NB4 (cell line): ENCODE results near the gene EME1.

Experiments used
- DNase-seq: peaks from one replicate; pipeline ENCODE4 v3.0.0; 2010; ENCODE audit warnings: low read depth
- H3K4me3 ChIP-seq: one replicate; pipeline ENCODE4 v1.5.1; 2011; ENCODE audit warnings: mild to moderate bottlenecking, low read depth, low read length, moderate library complexity
- MYC ChIP-seq: IDR thresholded peaks from 2 replicates; pipeline ENCODE4 v1.6.1; 2011; ENCODE audit warnings: low read depth, low read length
- POLR2A ChIP-seq: IDR thresholded peaks from 2 replicates; pipeline ENCODE4 v1.6.1; 2011; ENCODE audit warnings: mild to moderate bottlenecking; ENCODE audit not compliant: insufficient read length; ENCODE audit errors: extremely low read depth
- TF ChIP-seq, protein P1 (sequence below): IDR thresholded peaks from one replicate; pipeline ENCODE4 v1.5.1; 2012; ENCODE audit warnings: low read depth, low read length
- TF ChIP-seq, protein P2 (sequence below): IDR thresholded peaks from 2 replicates; pipeline ENCODE4 v1.6.1; 2011; ENCODE audit warnings: low read depth, low read length

EME1 gene

DNA sequence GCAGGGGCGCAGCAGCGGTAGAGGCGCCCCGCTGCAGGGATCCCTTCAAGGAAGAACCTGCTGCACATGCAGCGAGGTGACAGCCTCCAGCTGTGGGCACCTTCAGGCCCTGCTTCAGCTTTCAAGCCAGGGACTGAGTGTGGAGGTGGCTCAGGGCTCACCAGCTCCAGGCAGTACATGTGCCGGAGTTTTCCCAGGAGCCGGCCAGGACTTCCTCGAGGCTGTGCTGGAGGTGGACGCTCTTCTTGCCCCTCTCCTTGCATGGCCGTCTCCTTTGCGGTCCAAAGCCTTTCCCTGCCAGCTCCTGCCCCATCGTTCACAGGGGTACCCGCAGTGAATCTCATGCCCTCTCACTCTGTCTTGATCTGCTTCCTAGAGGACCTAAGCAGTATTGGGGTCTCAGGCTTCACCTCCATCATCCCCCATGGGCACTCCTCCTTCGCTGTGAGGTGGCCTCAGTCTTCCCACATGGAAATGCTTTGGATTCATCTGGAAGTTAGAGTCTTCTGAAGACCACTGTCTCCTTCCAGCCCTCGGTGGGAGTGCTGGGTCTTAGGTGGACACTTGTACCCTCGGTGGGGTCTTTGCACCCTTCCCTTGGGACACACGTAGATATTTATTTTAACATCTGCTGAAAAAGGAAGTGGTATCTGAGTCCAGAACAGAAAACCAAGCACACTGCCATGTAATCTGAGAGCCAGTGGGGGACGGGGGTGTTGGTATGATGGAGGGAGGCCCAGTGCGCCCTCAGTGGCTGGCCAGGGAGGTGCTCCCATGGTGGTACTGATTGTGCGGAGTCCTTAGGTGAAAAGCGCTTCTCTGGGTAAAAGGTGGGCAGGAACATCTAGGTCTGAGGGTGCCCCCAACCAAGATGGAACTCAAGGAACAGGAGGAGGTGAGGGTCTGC lies 20.1 kb upstream of the EME1 start:
- DNase-seq: no peak
- no peak for TF ChIP-seq MYC
- no peak for TF ChIP-seq POLR2A
- TF ChIP-seq, protein P1, sequence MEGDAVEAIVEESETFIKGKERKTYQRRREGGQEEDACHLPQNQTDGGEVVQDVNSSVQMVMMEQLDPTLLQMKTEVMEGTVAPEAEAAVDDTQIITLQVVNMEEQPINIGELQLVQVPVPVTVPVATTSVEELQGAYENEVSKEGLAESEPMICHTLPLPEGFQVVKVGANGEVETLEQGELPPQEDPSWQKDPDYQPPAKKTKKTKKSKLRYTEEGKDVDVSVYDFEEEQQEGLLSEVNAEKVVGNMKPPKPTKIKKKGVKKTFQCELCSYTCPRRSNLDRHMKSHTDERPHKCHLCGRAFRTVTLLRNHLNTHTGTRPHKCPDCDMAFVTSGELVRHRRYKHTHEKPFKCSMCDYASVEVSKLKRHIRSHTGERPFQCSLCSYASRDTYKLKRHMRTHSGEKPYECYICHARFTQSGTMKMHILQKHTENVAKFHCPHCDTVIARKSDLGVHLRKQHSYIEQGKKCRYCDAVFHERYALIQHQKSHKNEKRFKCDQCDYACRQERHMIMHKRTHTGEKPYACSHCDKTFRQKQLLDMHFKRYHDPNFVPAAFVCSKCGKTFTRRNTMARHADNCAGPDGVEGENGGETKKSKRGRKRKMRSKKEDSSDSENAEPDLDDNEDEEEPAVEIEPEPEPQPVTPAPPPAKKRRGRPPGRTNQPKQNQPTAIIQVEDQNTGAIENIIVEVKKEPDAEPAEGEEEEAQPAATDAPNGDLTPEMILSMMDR: no peak
- TF ChIP-seq, protein P2, sequence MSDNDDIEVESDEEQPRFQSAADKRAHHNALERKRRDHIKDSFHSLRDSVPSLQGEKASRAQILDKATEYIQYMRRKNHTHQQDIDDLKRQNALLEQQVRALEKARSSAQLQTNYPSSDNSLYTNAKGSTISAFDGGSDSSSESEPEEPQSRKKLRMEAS: no peak
- no peak overlapping the region for H3K4me3 ChIP-seq

DNA sequence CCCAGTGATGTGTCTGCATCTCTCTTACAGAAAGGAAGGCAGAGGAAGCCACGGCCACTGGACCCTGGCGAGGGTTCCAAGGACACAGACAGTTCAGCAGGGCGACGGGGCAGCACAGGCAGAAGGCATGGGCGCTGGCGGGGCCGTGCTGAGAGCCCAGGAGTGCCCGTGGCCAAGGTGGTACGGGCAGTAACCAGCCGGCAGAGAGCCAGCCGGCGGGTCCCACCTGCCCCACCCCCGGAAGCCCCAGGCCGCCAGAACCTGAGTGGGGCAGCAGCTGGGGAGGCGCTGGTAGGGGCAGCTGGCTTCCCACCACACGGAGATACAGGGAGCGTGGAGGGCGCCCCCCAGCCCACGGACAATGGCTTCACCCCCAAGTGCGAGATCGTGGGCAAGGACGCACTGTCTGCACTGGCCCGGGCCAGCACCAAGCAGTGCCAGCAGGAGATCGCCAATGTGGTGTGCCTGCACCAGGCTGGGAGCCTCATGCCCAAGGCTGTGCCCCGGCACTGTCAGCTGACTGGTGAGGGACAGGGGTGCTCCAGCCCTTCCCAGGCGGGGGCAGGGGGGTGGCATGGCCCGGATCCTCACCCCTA lies 19.3 kb upstream of the EME1 start:
- TF ChIP-seq, protein P1: no peak
- TF ChIP-seq POLR2A (no peak), MYC (no peak)
- TF ChIP-seq, protein P2: no peak
- no peak overlapping the region for H3K4me3 ChIP-seq
- no peak for DNase-seq

DNA sequence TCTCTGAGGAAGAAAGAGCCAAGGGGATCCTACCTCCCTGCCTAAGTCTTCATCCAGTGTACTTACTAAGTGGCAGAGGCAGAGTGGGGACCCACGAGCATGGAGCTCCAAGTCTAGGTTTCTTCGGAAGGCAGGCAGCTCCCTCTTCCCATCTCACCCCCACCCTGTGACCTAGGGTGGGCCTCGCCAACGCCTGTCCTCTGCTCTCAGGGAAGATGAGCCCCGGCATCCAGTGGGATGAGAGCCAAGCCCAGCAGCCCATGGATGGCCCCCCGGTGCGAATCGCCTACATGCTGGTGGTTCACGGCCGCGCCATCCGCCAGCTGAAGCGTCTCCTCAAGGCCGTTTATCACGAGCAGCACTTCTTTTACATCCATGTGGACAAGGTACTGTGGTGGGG lies 18.8 kb upstream of the EME1 start:
- no peak for DNase-seq
- no peak for TF ChIP-seq POLR2A
- TF ChIP-seq, protein P1: no peak
- TF ChIP-seq, protein P2: no peak
- TF ChIP-seq MYC: no peak
- H3K4me3 ChIP-seq: no peak overlapping the region

DNA sequence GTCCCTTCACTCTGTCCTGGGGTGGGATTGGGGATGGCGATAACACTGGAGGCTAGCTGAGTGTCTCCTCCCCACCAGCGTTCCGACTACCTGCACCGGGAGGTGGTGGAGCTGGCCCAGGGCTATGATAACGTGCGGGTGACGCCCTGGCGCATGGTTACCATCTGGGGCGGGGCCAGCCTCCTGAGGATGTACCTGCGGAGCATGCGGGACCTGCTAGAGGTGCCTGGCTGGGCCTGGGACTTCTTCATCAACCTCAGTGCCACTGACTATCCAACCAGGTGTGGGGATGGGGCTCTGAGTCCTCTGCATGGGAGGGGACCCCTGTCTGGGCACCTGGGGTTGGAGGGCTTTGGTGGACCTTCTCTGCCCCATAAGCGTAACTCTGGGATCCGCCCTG lies 18.3 kb upstream of the EME1 start:
- TF ChIP-seq POLR2A (no peak), MYC (no peak)
- TF ChIP-seq, protein P2: no peak
- no peak for DNase-seq
- H3K4me3 ChIP-seq: no peak overlapping the region

DNA sequence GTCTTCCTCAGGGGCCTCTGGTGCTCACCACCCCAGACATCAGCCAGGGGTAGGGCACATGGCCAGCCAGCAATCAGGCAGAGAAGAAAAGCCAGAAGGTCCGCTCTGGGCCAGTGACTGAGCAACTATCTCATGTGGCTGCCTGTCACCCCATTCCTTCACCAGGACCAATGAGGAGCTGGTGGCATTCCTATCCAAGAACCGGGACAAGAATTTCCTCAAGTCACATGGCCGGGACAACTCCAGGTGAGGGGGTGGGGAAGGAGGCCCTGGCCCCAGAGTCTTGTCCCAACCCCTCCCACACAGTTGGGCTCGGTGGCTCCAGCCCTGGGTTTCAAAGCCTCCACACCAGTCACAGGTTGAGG lies 17.7 kb upstream of the EME1 start:
- H3K4me3 ChIP-seq: no peak overlapping the region
- no peak for TF ChIP-seq MYC
- no peak for TF ChIP-seq POLR2A
- TF ChIP-seq, protein P2: no peak
- TF ChIP-seq, protein P1: no peak
- DNase-seq: no peak
